Keratinocyte (primary cell): ENCODE measurements around the gene FRAS1. TPM values are rescaled to one million over a fixed set of nuclear protein-coding genes. Genes with fewer than 3 reads are reported as not detected.

Experiments used
- DNase-seq: peaks from one replicate; pipeline ENCODE4 v3.0.0-alpha.2; 2011; ENCODE audit warnings: low read depth, missing footprints, low spot score
- FAIRE-seq: peaks from 2 replicates; lab custom pipeline; 2011; peaks lifted over from hg19 to GRCh38; lab: Jason Lieb, UNC
- H2AFZ ChIP-seq: 2 replicates; pipeline ENCODE4 v1.6.0; 2012; ENCODE audit warnings: low read length, control low read depth, inconsistent platforms; ENCODE audit not compliant: control insufficient read depth
- H3K27ac ChIP-seq: 2 replicates; pipeline ENCODE4 v1.5.1; 2011; ENCODE audit warnings: low read length; ENCODE audit not compliant: control insufficient read depth, insufficient read depth
- H3K27me3 ChIP-seq: 3 replicates; pipeline ENCODE4 v1.6.0; 2011; ENCODE audit warnings: low read length; ENCODE audit not compliant: control insufficient read depth, insufficient read depth; ENCODE audit errors: extremely low read depth
- H3K36me3 ChIP-seq, 2 experiments: 2 replicates in 1 of 2; 3 replicates in 1 of 2; pipeline ENCODE4 v1.5.1; 2011; ENCODE audit warnings: low read length in 2 of 2, mild to moderate bottlenecking in 1 of 2; ENCODE audit not compliant: control insufficient read depth in 2 of 2, insufficient read depth in 2 of 2; ENCODE audit errors: extremely low read depth in 1 of 2
- H3K4me1 ChIP-seq: 3 replicates; pipeline ENCODE4 v1.5.1; 2011; ENCODE audit warnings: low read length; ENCODE audit not compliant: control insufficient read depth, insufficient read depth; ENCODE audit errors: extremely low read depth
- H3K4me2 ChIP-seq: 3 replicates; pipeline ENCODE4 v1.6.0; 2011; ENCODE audit warnings: low read depth, low read length; ENCODE audit not compliant: control insufficient read depth, insufficient read depth; ENCODE audit errors: extremely low read depth
- H3K4me3 ChIP-seq, 3 experiments: fragments of 200-600 bp in 1 of 3; sonication (generic) in 1 of 3; 2 replicates in 2 of 3; 3 replicates in 1 of 3; pipeline ENCODE4 v1.5.1; 2011 to 2016; ENCODE audit warnings: low read length in 3 of 3, mild to moderate bottlenecking in 3 of 3, control low read depth in 2 of 3, inconsistent platforms in 1 of 3, low read depth in 1 of 3, mixed read lengths in 1 of 3, mixed run types in 1 of 3, moderate library complexity in 1 of 3; ENCODE audit not compliant: control insufficient read depth in 2 of 3, insufficient read depth in 2 of 3; ENCODE audit errors: extremely low read depth in 1 of 3
- H3K79me2 ChIP-seq: 2 replicates; pipeline ENCODE4 v1.6.0; 2012; ENCODE audit warnings: low read length; ENCODE audit not compliant: control insufficient read depth, insufficient read depth
- H3K9ac ChIP-seq: 3 replicates; pipeline ENCODE4 v1.6.0; 2011; ENCODE audit warnings: low read length; ENCODE audit not compliant: control insufficient read depth, insufficient read depth; ENCODE audit errors: extremely low read depth
- H3K9me1 ChIP-seq: 3 replicates; pipeline ENCODE4 v1.6.0; 2011; ENCODE audit warnings: low read length; ENCODE audit not compliant: control insufficient read depth, insufficient read depth; ENCODE audit errors: extremely low read depth
- H3K9me3 ChIP-seq: 2 replicates; pipeline ENCODE4 v1.5.1; 2012; ENCODE audit warnings: low read depth, low read length; ENCODE audit not compliant: control insufficient read depth
- H4K20me1 ChIP-seq: 3 replicates; pipeline ENCODE4 v1.6.0; 2011; ENCODE audit warnings: low read length; ENCODE audit not compliant: control insufficient read depth, insufficient read depth; ENCODE audit errors: extremely low read depth
- EZH2 ChIP-seq: IDR thresholded peaks from one replicate; pipeline ENCODE4 v1.6.1; 2012; ENCODE audit warnings: inconsistent platforms, mild to moderate bottlenecking, low read length, moderate library complexity
- dilution Hi-C: fragments of 300-500 bp; cut with MboI; formaldehyde crosslinking; loops from one replicate; pipeline ENCODE4 v1.7.0; 2020; ENCODE audit warnings: low sequenced_read_pairs; ENCODE audit not compliant: extremely low pct_ligation_motif_present
- polyA plus RNA-seq, 5 experiments: library from polyadenylated mRNA; depleted of rRNA in 3 of 5; stranded (reverse) in 3 of 5; stranded (forward) in 1 of 5; unstranded in 1 of 5; fragments of >200 nt; gene quantifications; 1 replicate in 1 of 5; 2 replicates in 3 of 5; 3 replicates in 1 of 5; pipeline versions ENCODE4 v1.2.1 to v1.2.3, GENCODE V29; 2011 to 2012; ENCODE audit warnings: missing spikeins in 2 of 5, low read depth in 1 of 5, low replicate concordance in 1 of 5
- TF ChIP-seq, protein P1 (sequence below), 3 experiments: IDR thresholded peaks in 1 of 3; conservative IDR thresholded peaks in 1 of 3; optimal IDR thresholded peaks in 1 of 3; 2 replicates in 2 of 3; 3 replicates in 1 of 3; pipeline versions ENCODE3 to v1.5.1; 2011; ENCODE audit warnings: low read length in 3 of 3, mild to moderate bottlenecking in 3 of 3, moderate library complexity in 2 of 3, control low read depth in 1 of 3, inconsistent platforms in 1 of 3; ENCODE audit not compliant: insufficient read depth in 2 of 3; ENCODE audit errors: extremely low read depth in 1 of 3

Gene FRAS1
- polyA plus RNA-seq, 1 donor (not counting 4 experiments of a cell fraction or from before 2014, with no cell fraction given) = 3.5 TPM

DNA sequence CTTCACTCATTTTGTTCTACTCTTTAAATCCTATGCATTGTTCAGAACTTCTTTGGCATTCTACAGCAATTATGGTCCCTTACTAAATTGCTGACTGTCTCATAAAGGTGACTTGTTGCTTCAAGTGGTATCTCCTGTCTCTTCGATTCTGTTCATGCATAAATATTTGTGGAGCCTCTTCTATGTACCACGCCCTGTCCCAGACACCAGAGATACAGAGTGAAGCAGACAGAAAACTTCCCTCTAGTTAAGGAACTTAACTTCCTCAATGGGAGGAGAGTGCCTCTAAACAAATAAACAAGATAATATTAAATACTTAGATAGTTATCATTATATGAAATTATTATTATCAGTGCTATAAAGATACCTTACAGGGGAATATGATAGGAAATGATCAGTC, 235.7 kb downstream of the FRAS1 start:
- dilution Hi-C loops = no loop called here
- DNase-seq = no peak
- Histone ChIP-seq H3K9me1 (no peaks in the 10 kb centered on the region), H3K27ac (no peak overlapping the region), H3K4me2 (no peak overlapping the region), H3K79me2 (no peaks in the 10 kb centered on the region), H3K9ac (no peak overlapping the region), H4K20me1 (no peaks in the 10 kb centered on the region), H3K36me3 (no peaks in the 10 kb centered on the region), H3K9me3 (no peaks in the 10 kb centered on the region), H2AFZ (no peak overlapping the region), H3K4me1 (peaks cover 10% of the 10 kb centered on the region), H3K4me3 (no peak overlapping the region), H3K27me3 (no peaks in the 10 kb centered on the region)
- no peak for FAIRE-seq
- no peak for TF ChIP-seq EZH2
- TF ChIP-seq, protein P1, sequence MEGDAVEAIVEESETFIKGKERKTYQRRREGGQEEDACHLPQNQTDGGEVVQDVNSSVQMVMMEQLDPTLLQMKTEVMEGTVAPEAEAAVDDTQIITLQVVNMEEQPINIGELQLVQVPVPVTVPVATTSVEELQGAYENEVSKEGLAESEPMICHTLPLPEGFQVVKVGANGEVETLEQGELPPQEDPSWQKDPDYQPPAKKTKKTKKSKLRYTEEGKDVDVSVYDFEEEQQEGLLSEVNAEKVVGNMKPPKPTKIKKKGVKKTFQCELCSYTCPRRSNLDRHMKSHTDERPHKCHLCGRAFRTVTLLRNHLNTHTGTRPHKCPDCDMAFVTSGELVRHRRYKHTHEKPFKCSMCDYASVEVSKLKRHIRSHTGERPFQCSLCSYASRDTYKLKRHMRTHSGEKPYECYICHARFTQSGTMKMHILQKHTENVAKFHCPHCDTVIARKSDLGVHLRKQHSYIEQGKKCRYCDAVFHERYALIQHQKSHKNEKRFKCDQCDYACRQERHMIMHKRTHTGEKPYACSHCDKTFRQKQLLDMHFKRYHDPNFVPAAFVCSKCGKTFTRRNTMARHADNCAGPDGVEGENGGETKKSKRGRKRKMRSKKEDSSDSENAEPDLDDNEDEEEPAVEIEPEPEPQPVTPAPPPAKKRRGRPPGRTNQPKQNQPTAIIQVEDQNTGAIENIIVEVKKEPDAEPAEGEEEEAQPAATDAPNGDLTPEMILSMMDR (optimal IDR thresholded peaks at IDR 0.05 in 1 of 3, IDR thresholded peaks at IDR 0.05 in 1 of 3, conservative IDR thresholded peaks at IDR 0.05 in 1 of 3; ENCODE audit: extremely low read depth in 1 of 3, insufficient read depth in 2 of 3, low read length in 3 of 3) = no peak

DNA sequence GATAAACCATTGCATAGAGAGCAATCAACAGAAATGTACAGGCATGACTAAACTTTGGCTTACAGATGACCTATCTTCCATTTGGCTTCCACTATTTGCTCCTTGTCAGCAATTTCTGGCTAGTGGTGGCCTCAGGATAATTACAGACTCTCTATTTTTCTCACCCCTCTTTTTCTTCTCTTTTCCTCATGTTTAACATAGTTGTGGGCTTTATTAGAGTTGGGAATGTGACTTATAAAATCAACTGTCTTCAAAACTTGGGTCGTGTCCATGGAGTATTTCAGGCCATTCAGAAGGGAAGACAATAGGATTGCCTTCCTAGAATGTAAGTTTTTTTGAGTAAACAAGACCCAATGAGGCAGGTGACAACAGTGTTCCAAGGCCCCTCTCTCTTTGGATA, 236.2 kb downstream of the FRAS1 start:
- Histone ChIP-seq H2AFZ (no peak overlapping the region), H3K27me3 (no peaks in the 10 kb centered on the region), H3K27ac (no peak overlapping the region), H3K4me2 (peak overlapping the region; percentile 20), H3K9me1 (no peaks in the 10 kb centered on the region), H3K36me3 (no peaks in the 10 kb centered on the region), H3K9ac (no peak overlapping the region), H3K79me2 (no peaks in the 10 kb centered on the region), H3K4me1 (peaks cover 10% of the 10 kb centered on the region), H3K4me3 (no peak overlapping the region), H3K9me3 (no peaks in the 10 kb centered on the region), H4K20me1 (no peaks in the 10 kb centered on the region)
- FAIRE-seq = no peak
- TF ChIP-seq EZH2 = no peak
- TF ChIP-seq, protein P1 (optimal IDR thresholded peaks at IDR 0.05 in 1 of 3, IDR thresholded peaks at IDR 0.05 in 1 of 3, conservative IDR thresholded peaks at IDR 0.05 in 1 of 3; ENCODE audit: extremely low read depth in 1 of 3, insufficient read depth in 2 of 3, low read length in 3 of 3) = no peak
- DNase-seq = no peak
- dilution Hi-C loops = no loop called here
